HepG2 (cell line): ENCODE measurements around the gene SPRR3. TPM values are rescaled to one million over a fixed set of nuclear protein-coding genes. Genes with fewer than 3 reads are reported as not detected.

Experiments
- ATAC-seq: fragments of 200-7000 bp; cut with Tn5 transposase; 3 replicates; pipeline ENCODE4 v1.9.1; 2020; ENCODE audit warnings: mild to moderate bottlenecking, moderate library complexity
- BruUV-seq: library from RNA; stranded (reverse); fragments of 400-500 nt; replicated peaks from 2 replicates; lab custom pipeline; 2021; lab: Mats Ljungman, UMichigan
- CTCF ChIA-PET: fragments of 300-600 bp; formaldehyde crosslinking; extraction: SDS; loops from one replicate; lab custom pipeline; 2021; ENCODE audit warnings: low total read pairs, inconsistent platforms, low intra/inter-chr PET ratio; lab: Yijun Ruan, JAX
- POLR2A ChIA-PET: fragments of 350-600 bp; sonication (Branson Sonifier 250); formaldehyde crosslinking; loops from one replicate; lab custom pipeline; 2020; ENCODE audit warnings: antibody characterized with exemption, inconsistent platforms; lab: Yijun Ruan, JAX
- DNase-seq: peaks from one replicate; pipeline ENCODE4 v3.0.0-alpha.2; 2015; ENCODE audit warnings: low spot score
- FAIRE-seq: peaks from 3 replicates; lab custom pipeline; 2011; peaks lifted over from hg19 to GRCh38; lab: Jason Lieb, UNC
- H2AFZ ChIP-seq: one replicate; pipeline ENCODE4 v1.6.1; 2011; ENCODE audit warnings: low read length, inconsistent platforms
- H3K27ac ChIP-seq: fragments of 300-600 bp; 3 replicates; pipeline ENCODE4 v1.8.0; 2011; ENCODE audit warnings: mixed run types, mild to moderate bottlenecking, mixed read lengths, low read length, inconsistent platforms; ENCODE audit not compliant: insufficient read depth; ENCODE audit errors: extremely low read length
- H3K27me3 ChIP-seq, 2 experiments: fragments of 200-600 bp in 1 of 2; 2 replicates in 1 of 2; 3 replicates in 1 of 2; pipeline versions ENCODE4 v1.6.0 to v1.8.0; 2011; ENCODE audit warnings: low read length in 2 of 2, mild to moderate bottlenecking in 2 of 2, moderate library complexity in 2 of 2, inconsistent platforms in 1 of 2; ENCODE audit not compliant: insufficient read depth in 2 of 2, control insufficient read depth in 1 of 2
- H3K36me3 ChIP-seq, 2 experiments: fragments of 200-600 bp in 1 of 2; replicated peaks in 1 of 2; 2 replicates in 1 of 2; 3 replicates in 1 of 2; pipeline versions ENCODE4 v1.5.1 to v1.8.0; 2011; ENCODE audit warnings: low read length in 2 of 2, inconsistent platforms in 1 of 2; ENCODE audit not compliant: insufficient read depth in 2 of 2, control insufficient read depth in 1 of 2
- H3K4me1 ChIP-seq: 2 replicates; pipeline ENCODE4 v1.5.1; 2012; ENCODE audit warnings: low read length, inconsistent platforms; ENCODE audit not compliant: insufficient read depth
- H3K4me2 ChIP-seq: 2 replicates; pipeline ENCODE4 v1.6.0; 2011; ENCODE audit warnings: low read depth, low read length, inconsistent platforms
- H3K4me3 ChIP-seq, 3 experiments: fragments of 200-600 bp in 1 of 3; sonication (generic), shearing (Covaris generic) in 1 of 3; replicated peaks in 1 of 3; 2 replicates each; pipeline ENCODE4 v1.5.1; 2011 to 2016; ENCODE audit warnings: low read length in 3 of 3, inconsistent platforms in 2 of 3, low read depth in 2 of 3, mild to moderate bottlenecking in 2 of 3, control low read depth in 1 of 3, mixed read lengths in 1 of 3; ENCODE audit not compliant: insufficient read depth in 1 of 3
- H3K79me2 ChIP-seq: one replicate; pipeline ENCODE4 v1.6.1; 2011; ENCODE audit warnings: low read length, inconsistent platforms; ENCODE audit not compliant: insufficient read depth
- H3K9ac ChIP-seq: 2 replicates; pipeline ENCODE4 v1.6.0; 2011; ENCODE audit warnings: mild to moderate bottlenecking, low read depth, low read length, inconsistent platforms; ENCODE audit not compliant: insufficient read depth
- H3K9me3 ChIP-seq: 2 replicates; pipeline ENCODE4 v1.5.1; 2012; ENCODE audit warnings: mild to moderate bottlenecking, low read length
- H4K20me1 ChIP-seq: 2 replicates; pipeline ENCODE4 v1.6.0; 2011; ENCODE audit warnings: inconsistent platforms, mild to moderate bottlenecking, low read length, moderate library complexity; ENCODE audit not compliant: insufficient read depth
- MXI1 ChIP-seq: IDR thresholded peaks from 3 replicates; pipeline ENCODE4 v1.6.1; 2012; ENCODE audit warnings: low read depth, low read length, inconsistent platforms, borderline replicate concordance
- MYC ChIP-seq: sonication (generic); formaldehyde crosslinking; IDR thresholded peaks from 2 replicates; pipeline ENCODE4 v1.9.0; 2021; ENCODE audit warnings: missing genetic modification reagents, borderline replicate concordance
- NFKBIZ ChIP-seq: IDR thresholded peaks from 2 replicates; pipeline ENCODE4 v1.6.1; 2018; ENCODE audit warnings: missing genetic modification reagents, missing compliant biosample characterization
- STAG1 ChIP-seq: sonication (generic); formaldehyde crosslinking; IDR thresholded peaks from 2 replicates; pipeline ENCODE4 v1.4.0; 2020; ENCODE audit warnings: missing genetic modification reagents
- ZBTB40 ChIP-seq, 2 experiments: fragments of 450-650 bp in 1 of 2; sonication (generic) in 1 of 2; formaldehyde crosslinking in 1 of 2; IDR thresholded peaks; 2 replicates each; pipeline versions ENCODE4 v1.6.1 to v1.8.0; 2016 to 2022; ENCODE audit warnings: antibody characterized with exemption in 1 of 2, mild to moderate bottlenecking in 1 of 2, missing genetic modification reagents in 1 of 2
- ZNF232 ChIP-seq: sonication (generic); formaldehyde crosslinking; IDR thresholded peaks from 2 replicates; pipeline ENCODE4 v1.4.0; 2020; ENCODE audit warnings: missing genetic modification reagents, borderline replicate concordance
- ZNF264 ChIP-seq: sonication (generic); formaldehyde crosslinking; IDR thresholded peaks from 2 replicates; pipeline ENCODE4 v1.4.0; 2020; ENCODE audit warnings: missing genetic modification reagents
- WGBS: methylation state at CpG from one replicate; pipeline ENCODE4 v1.1.6; 2017; ENCODE audit warnings: low lambda C conversion rate; 5-methylcytosine and 5-hydroxymethylcytosine counted together
- in situ Hi-C: cut with HindIII; loops from 2 replicates; pipeline ENCODE4 v1.10.0; 2017; ENCODE audit warnings: low pct_unique_long_range_greater_than_20kb; ENCODE audit not compliant: extremely low pct_ligation_motif_present
- intact Hi-C: fragments of 100-400 bp; cut with micrococcal nuclease; formaldehyde crosslinking; loops from one replicate; pipeline ENCODE4 v1.10.0; 2022; ENCODE audit not compliant: unreplicated experiment
- polyA plus RNA-seq, 8 experiments: library from polyadenylated mRNA; depleted of rRNA in 3 of 8; stranded (reverse) in 7 of 8; unstranded in 1 of 8; fragments of >200 nt; fragmentation: Illumina TruSeq in 4 of 8; extraction: Trizol in 4 of 8; gene quantifications; 2 replicates each; pipeline versions ENCODE4 v1.2.1 to v1.2.3, GENCODE V29; 2011 to 2016; ENCODE audit warnings: low read depth in 4 of 8, missing spikeins in 1 of 8, mixed read lengths in 1 of 8; ENCODE audit not compliant: insufficient read depth in 1 of 8
- total RNA-seq, 5 experiments: library from RNA; depleted of rRNA; stranded (reverse); fragments of >200 nt; fragmentation: Illumina TruSeq; extraction: Trizol; gene quantifications; 2 replicates each; pipeline ENCODE4 v1.2.3, GENCODE V29; 2016; ENCODE audit warnings: low read depth in 1 of 5
- TF ChIP-seq, protein P1 (sequence below): sonication (generic); formaldehyde crosslinking; IDR thresholded peaks from 2 replicates; pipeline ENCODE4 v1.5.1; 2020; ENCODE audit warnings: missing genetic modification reagents, mild to moderate bottlenecking, borderline replicate concordance

The SPRR3 gene
- total and polyA plus RNA-seq, 2 of the 13 experiments (the other 11 are each of a cell fraction or from before 2014, with no cell fraction given): not detected

- in situ Hi-C loops: no loop called here
- no peaks in the 10 kb centered on the region for H3K4me1 ChIP-seq
- no peaks in the 10 kb centered on the region; a peak in 1 of 5 replicates for H3K27me3 ChIP-seq
- BruUV-seq: no TSS peak
- no peak overlapping the region for H3K4me3 ChIP-seq
- TF ChIP-seq NFKBIZ (CRISPR knock-in tag) (no peak), ZNF264 (CRISPR knock-in tag) (no peak)
- H3K4me2 ChIP-seq: no peak overlapping the region
- WGBS: 6% methylated on average over 5 of the region's 7 CpGs
- H3K36me3 ChIP-seq: no peaks in the 10 kb centered on the region
- no peak for DNase-seq
- no peaks in the 10 kb centered on the region for H3K79me2 ChIP-seq
- no peaks in the 10 kb centered on the region for H4K20me1 ChIP-seq
- FAIRE-seq: no peak
- ATAC-seq: no peak
- no peak overlapping the region for H2AFZ ChIP-seq
- no peaks in the 10 kb centered on the region for H3K9me3 ChIP-seq
- no peak overlapping the region for H3K9ac ChIP-seq
- intact Hi-C loops: no loop called here
- ChIA-PET CTCF (no interaction called here), POLR2A (no interaction called here)
- no peak overlapping the region for H3K27ac ChIP-seq
Observed at GRCh38 chr1:152967201-152967600, 34.3 kb upstream of the SPRR3 start.

DNA sequence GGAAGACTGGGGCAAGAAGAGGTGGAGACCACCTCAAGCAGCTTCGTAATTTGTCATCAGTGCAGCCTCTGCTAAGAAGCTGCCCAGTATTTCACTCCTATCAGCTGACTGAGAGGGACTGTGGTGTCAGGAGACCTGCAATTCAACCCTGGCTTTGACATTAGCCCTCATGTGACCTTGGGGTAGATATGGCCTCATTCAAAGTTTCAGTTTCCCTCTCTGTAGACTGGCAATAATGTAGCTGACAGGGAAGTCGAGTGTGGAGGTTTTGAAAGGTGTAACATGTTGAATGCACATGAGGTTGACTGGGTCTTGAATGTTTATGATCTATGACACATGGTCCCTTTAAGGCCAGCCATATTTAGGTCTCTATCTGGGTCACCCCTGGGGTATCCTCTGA is 33.3 kb upstream of the SPRR3 start:
- 0% methylated on average over 2 of the region's 2 CpGs for WGBS
- no peak overlapping the region for H3K9ac ChIP-seq
- H3K36me3 ChIP-seq: no peaks in the 10 kb centered on the region
- no peaks in the 10 kb centered on the region for H3K4me1 ChIP-seq
- H4K20me1 ChIP-seq: no peaks in the 10 kb centered on the region
- H3K27ac ChIP-seq: no peak overlapping the region
- H3K27me3 ChIP-seq: no peaks in the 10 kb centered on the region; a peak in 1 of 5 replicates
- POLR2A ChIA-PET: no interaction called here
- BruUV-seq: no TSS peak
- no peaks in the 10 kb centered on the region for H3K79me2 ChIP-seq
- H3K4me2 ChIP-seq: no peak overlapping the region
- ATAC-seq (no peak), FAIRE-seq (no peak), DNase-seq (no peak)
- in situ Hi-C loops (no loop called here), intact Hi-C loops (no loop called here)
- no peak overlapping the region for H3K4me3 ChIP-seq
- CTCF ChIA-PET: no interaction called here
- no peaks in the 10 kb centered on the region for H3K9me3 ChIP-seq
- no peak overlapping the region for H2AFZ ChIP-seq
- TF ChIP-seq, protein P1, sequence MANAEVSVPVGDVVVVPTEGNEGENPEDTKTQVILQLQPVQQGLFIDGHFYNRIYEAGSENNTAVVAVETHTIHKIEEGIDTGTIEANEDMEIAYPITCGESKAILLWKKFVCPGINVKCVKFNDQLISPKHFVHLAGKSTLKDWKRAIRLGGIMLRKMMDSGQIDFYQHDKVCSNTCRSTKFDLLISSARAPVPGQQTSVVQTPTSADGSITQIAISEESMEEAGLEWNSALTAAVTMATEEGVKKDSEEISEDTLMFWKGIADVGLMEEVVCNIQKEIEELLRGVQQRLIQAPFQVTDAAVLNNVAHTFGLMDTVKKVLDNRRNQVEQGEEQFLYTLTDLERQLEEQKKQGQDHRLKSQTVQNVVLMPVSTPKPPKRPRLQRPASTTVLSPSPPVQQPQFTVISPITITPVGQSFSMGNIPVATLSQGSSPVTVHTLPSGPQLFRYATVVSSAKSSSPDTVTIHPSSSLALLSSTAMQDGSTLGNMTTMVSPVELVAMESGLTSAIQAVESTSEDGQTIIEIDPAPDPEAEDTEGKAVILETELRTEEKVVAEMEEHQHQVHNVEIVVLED (CRISPR knock-in tag): no peak
- TF ChIP-seq STAG1 (CRISPR knock-in tag) (no peak), ZNF232 (CRISPR knock-in tag) (no peak), MYC (CRISPR knock-in tag) (no peak), ZBTB40 (IDR thresholded peaks at IDR 0.05) (no peak), ZBTB40 (CRISPR knock-in tag; IDR thresholded peaks at IDR 0.05) (no peak), MXI1 (no peak)
